H9 (cell line): ENCODE data around the gene ZNF613. TPM values are rescaled to one million over a fixed set of nuclear protein-coding genes. Genes with fewer than 3 reads are reported as not detected.

Experiments used
- DNase-seq: peaks from one replicate; pipeline ENCODE4 v3.0.0-alpha.2; 2017
- H2AFZ ChIP-seq: one replicate; pipeline ENCODE4 v1.6.1; 2013; ENCODE audit warnings: mild to moderate bottlenecking, low read length, control low read depth, moderate library complexity
- H2AK5ac ChIP-seq: 2 replicates; pipeline ENCODE4 v1.6.1; 2013; ENCODE audit warnings: low read length, control low read depth, mixed read lengths; ENCODE audit not compliant: insufficient read length
- H2BK120ac ChIP-seq: one replicate; pipeline ENCODE4 v1.6.1; 2013; ENCODE audit warnings: low read depth, mild to moderate bottlenecking, low read length, control low read depth, inconsistent platforms; ENCODE audit not compliant: poor library complexity, severe bottlenecking
- H2BK12ac ChIP-seq: 2 replicates; pipeline ENCODE4 v1.6.1; 2013; ENCODE audit warnings: low read length, control low read depth, mixed read lengths, low read depth; ENCODE audit not compliant: insufficient read length
- H2BK15ac ChIP-seq: 2 replicates; pipeline ENCODE4 v1.6.1; 2013; ENCODE audit warnings: low read depth, low read length, control low read depth
- H2BK20ac ChIP-seq: one replicate; pipeline ENCODE4 v1.6.1; 2013; ENCODE audit warnings: low read depth, mild to moderate bottlenecking, low read length, control low read depth, inconsistent platforms; ENCODE audit not compliant: poor library complexity, severe bottlenecking
- H2BK5ac ChIP-seq: 2 replicates; pipeline ENCODE4 v1.6.1; 2013; ENCODE audit warnings: low read length, control low read depth, mixed read lengths; ENCODE audit not compliant: insufficient read length
- H3K14ac ChIP-seq: 2 replicates; pipeline ENCODE4 v1.6.1; 2013; ENCODE audit warnings: low read length, control low read depth; ENCODE audit not compliant: insufficient read depth
- H3K18ac ChIP-seq: 2 replicates; pipeline ENCODE4 v1.6.1; 2013; ENCODE audit warnings: low read depth, mild to moderate bottlenecking, mixed read lengths, low read length, control low read depth; ENCODE audit not compliant: insufficient read length
- H3K23ac ChIP-seq: 2 replicates; pipeline ENCODE4 v1.6.1; 2013; ENCODE audit warnings: low read length, control low read depth, mixed read lengths, low read depth; ENCODE audit not compliant: insufficient read length
- H3K23me2 ChIP-seq: 2 replicates; pipeline ENCODE4 v1.6.1; 2013; ENCODE audit warnings: low read depth, mild to moderate bottlenecking, mixed read lengths, low read length, control low read depth; ENCODE audit not compliant: insufficient read length, poor library complexity, severe bottlenecking
- H3K27ac ChIP-seq: 2 replicates; pipeline ENCODE4 v1.5.1; 2013; ENCODE audit warnings: low read length, control low read depth, mixed read lengths, low read depth; ENCODE audit not compliant: insufficient read length
- H3K27me3 ChIP-seq: 2 replicates; pipeline ENCODE4 v1.6.1; 2013; ENCODE audit warnings: low read length, control low read depth, inconsistent platforms; ENCODE audit not compliant: insufficient read depth
- H3K4ac ChIP-seq: 2 replicates; pipeline ENCODE4 v1.6.1; 2013; ENCODE audit warnings: low read depth, mild to moderate bottlenecking, control low read depth, inconsistent platforms, low read length, moderate library complexity
- H3K4me1 ChIP-seq: 2 replicates; pipeline ENCODE4 v1.6.1; 2013; ENCODE audit warnings: low read length, control low read depth, inconsistent platforms; ENCODE audit not compliant: insufficient read depth
- H3K4me2 ChIP-seq: 2 replicates; pipeline ENCODE4 v1.6.1; 2013; ENCODE audit warnings: low read length, control low read depth, mixed read lengths; ENCODE audit not compliant: insufficient read length, insufficient read depth
- H3K56ac ChIP-seq: 2 replicates; pipeline ENCODE4 v1.6.1; 2013; ENCODE audit warnings: low read depth, mild to moderate bottlenecking, mixed read lengths, low read length, control low read depth; ENCODE audit not compliant: insufficient read length
- H3K79me1 ChIP-seq: 2 replicates; pipeline ENCODE4 v1.6.1; 2013; ENCODE audit warnings: low read depth, mild to moderate bottlenecking, moderate library complexity, low read length, control low read depth, inconsistent platforms; ENCODE audit not compliant: insufficient read depth, poor library complexity, severe bottlenecking
- H3K79me2 ChIP-seq: 2 replicates; pipeline ENCODE4 v1.6.1; 2013; ENCODE audit warnings: low read length, control low read depth, inconsistent platforms; ENCODE audit not compliant: insufficient read depth
- H3K9ac ChIP-seq: 2 replicates; pipeline ENCODE4 v1.6.1; 2013; ENCODE audit warnings: low read length, control low read depth, mixed read lengths; ENCODE audit not compliant: insufficient read length; ENCODE audit errors: extremely low read depth
- H3K9me3 ChIP-seq: one replicate; pipeline ENCODE4 v1.6.1; 2013; ENCODE audit warnings: low read depth, low read length, inconsistent platforms; ENCODE audit not compliant: control insufficient read depth
- H3T11ph ChIP-seq: one replicate; pipeline ENCODE4 v1.6.1; 2013; ENCODE audit warnings: mild to moderate bottlenecking, low read length, control low read depth, inconsistent platforms
- H4K20me1 ChIP-seq: one replicate; pipeline ENCODE4 v1.6.1; 2013; ENCODE audit not compliant: control insufficient read depth, insufficient read length, insufficient read depth
- H4K5ac ChIP-seq: 2 replicates; pipeline ENCODE4 v1.6.1; 2013; ENCODE audit warnings: low read depth, mild to moderate bottlenecking, mixed read lengths, low read length, control low read depth; ENCODE audit not compliant: insufficient read length
- H4K8ac ChIP-seq: replicated peaks from 2 replicates; pipeline ENCODE4 v1.6.1; 2013; ENCODE audit warnings: low read length, control low read depth, mixed read lengths, low read depth; ENCODE audit not compliant: insufficient read length
- H4K91ac ChIP-seq: 2 replicates; pipeline ENCODE4 v1.6.1; 2013; ENCODE audit warnings: low read depth, mild to moderate bottlenecking, moderate library complexity, mixed read lengths, low read length, control low read depth; ENCODE audit not compliant: insufficient read length
- H3K27ac Mint-ChIP-seq, 3 experiments: 2 replicates in 2 of 3; 3 replicates in 1 of 3; pipeline ENCODE4 v1.8.0; 2020 to 2021; ENCODE audit warnings: mixed read lengths in 3 of 3, mild to moderate bottlenecking in 1 of 3, moderate library complexity in 1 of 3
- H3K27me3 Mint-ChIP-seq: 2 replicates; pipeline ENCODE4 v1.8.0; 2021; ENCODE audit warnings: low read depth, mild to moderate bottlenecking, moderate library complexity, mixed read lengths
- H3K36me3 Mint-ChIP-seq, 3 experiments: 2 replicates in 2 of 3; 3 replicates in 1 of 3; pipeline ENCODE4 v1.8.0; 2020 to 2021; ENCODE audit warnings: low read depth in 3 of 3, mixed read lengths in 3 of 3; ENCODE audit not compliant: insufficient read depth in 1 of 3
- H3K4me1 Mint-ChIP-seq, 2 experiments: 2 replicates each; pipeline ENCODE4 v1.8.0; 2020; ENCODE audit warnings: mixed read lengths in 2 of 2
- H3K4me3 Mint-ChIP-seq, 2 experiments: 2 replicates in 1 of 2; 3 replicates in 1 of 2; pipeline ENCODE4 v1.8.0; 2020 to 2021; ENCODE audit warnings: mild to moderate bottlenecking in 2 of 2, mixed read lengths in 2 of 2, moderate library complexity in 1 of 2
- H3K9me3 Mint-ChIP-seq, 2 experiments: 2 replicates in 1 of 2; 3 replicates in 1 of 2; pipeline ENCODE4 v1.8.0; 2020; ENCODE audit warnings: mild to moderate bottlenecking in 2 of 2, mixed read lengths in 2 of 2, moderate library complexity in 1 of 2
- CTCF ChIP-seq: fragments of 200-600 bp; sonication (generic); conservative IDR thresholded peaks from 3 replicates; pipeline ENCODE4 v1.8.0; 2021; ENCODE audit warnings: antibody characterized with exemption, mild to moderate bottlenecking
- WGBS: extraction: QIAGEN DNeasy Blood & Tissue Kit; methylation state at CpG from one replicate; pipeline ENCODE4 v1.1.7; 2013; ENCODE audit warnings: missing lambda C conversion rate, low lambda C conversion rate, mixed read lengths; ENCODE audit not compliant: insufficient read length; ENCODE audit errors: extremely low coverage; 5-methylcytosine and 5-hydroxymethylcytosine counted together
- total RNA-seq: library from RNA; stranded (reverse); gene quantifications from 2 replicates; pipeline ENCODE4 v1.2.1, GENCODE V29; 2021

ZNF613 gene
- total RNA-seq, 1 experiment from 2014 or later = 20.6 TPM

GRCh38 chr19:51884713-51885112, 42.6 kb upstream of the ZNF613 start:
- H2BK12ac ChIP-seq = no peak overlapping the region
- peaks cover 27% of the 10 kb centered on the region for H3K9me3 ChIP-seq
- no peak overlapping the region for H4K5ac ChIP-seq
- no peak overlapping the region for H3K4me3 Mint-ChIP-seq
- no peak overlapping the region for H3K4ac ChIP-seq
- H2BK120ac ChIP-seq = no peak overlapping the region
- H3K79me1 ChIP-seq = peaks cover 4% of the 10 kb centered on the region
- no peaks in the 10 kb centered on the region for H3K4me1 ChIP-seq
- no CpG with 5 or more reads among the region's 2 CpGs for WGBS
- H3K27me3 Mint-ChIP-seq = peaks cover 3% of the 10 kb centered on the region; the same call in 1 of the 2 replicates
- H3K56ac ChIP-seq = no peak overlapping the region
- no peak overlapping the region for H2AFZ ChIP-seq
- H3K14ac ChIP-seq = no peak overlapping the region
- H2BK20ac ChIP-seq = no peak overlapping the region
- no peak overlapping the region for H3T11ph ChIP-seq
- no peak overlapping the region for H3K9ac ChIP-seq
- H4K91ac ChIP-seq = no peak overlapping the region
- H3K4me2 ChIP-seq = no peak overlapping the region
- no peak overlapping the region for H3K27ac ChIP-seq
- H2AK5ac ChIP-seq = no peak overlapping the region
- no peak for TF ChIP-seq CTCF
- peaks cover 2% of the 10 kb centered on the region; the same call in 1 of the 2 replicates for H3K79me2 ChIP-seq
- H3K23me2 ChIP-seq = peaks cover 3% of the 10 kb centered on the region
- DNase-seq = no peak
- H3K23ac ChIP-seq = no peak overlapping the region
- peaks cover 50 to 92% (median 62%) of the 10 kb centered on the region in 3 experiments for H3K36me3 Mint-ChIP-seq
- H2BK5ac ChIP-seq = no peak overlapping the region
- no peaks in the 10 kb centered on the region for H4K20me1 ChIP-seq
- H2BK15ac ChIP-seq = no peak overlapping the region
- H3K18ac ChIP-seq = no peak overlapping the region
- no peak overlapping the region for H3K27ac Mint-ChIP-seq
- peaks cover 20 to 22% of the 10 kb centered on the region in 2 experiments for H3K4me1 Mint-ChIP-seq
- no peak overlapping the region for H4K8ac ChIP-seq
- no peaks in the 10 kb centered on the region for H3K27me3 ChIP-seq
- H3K9me3 Mint-ChIP-seq = peaks cover 37 to 62% of the 10 kb centered on the region in 2 experiments
